ENCODE measurements around the gene FCRL3. TPM values are rescaled to one million over a fixed set of nuclear protein-coding genes. Genes with fewer than 3 reads are reported as not detected.

The FCRL3 gene
- total RNA-seq, 4 donors from 2014 or later, result not detected

DNA sequence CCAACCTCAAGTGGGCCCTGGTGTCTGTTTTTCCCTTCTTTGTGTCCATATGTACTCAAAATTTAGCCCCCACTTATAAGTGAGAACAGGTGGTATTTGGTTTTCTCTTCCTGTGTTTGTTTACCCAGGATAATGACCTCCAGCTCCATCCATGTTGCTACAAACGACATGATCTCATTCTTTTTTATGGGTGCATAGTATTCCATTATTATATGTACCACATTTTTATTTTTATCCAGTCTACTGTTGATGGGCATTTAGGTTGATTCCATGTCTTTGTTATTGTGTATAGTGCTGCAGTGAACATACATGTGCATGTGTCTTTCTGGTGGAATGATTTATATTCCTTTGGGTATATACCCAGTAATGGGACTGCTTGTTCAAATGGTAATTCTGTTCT is 27.6 kb downstream of the FCRL3 start:
- TF ChIP-seq CTCF (IDR thresholded peaks at IDR 0.05), result no peak
- no peak for TF ChIP-seq POLR2A (IDR thresholded peaks at IDR 0.05)
- no peak for DNase-seq (ENCODE audit: low spot score in 2 of 2)
- WGBS, 2 donors, result 72 to 86% methylated on average over 1 of the region's 1 CpG
- intact Hi-C loops (cut with DNase I; ENCODE audit: low total_unique reads), result no loop called here
- H3K4me3 ChIP-seq (ENCODE audit: low read depth, poor library complexity, severe bottlenecking), result no peak overlapping the region

DNA sequence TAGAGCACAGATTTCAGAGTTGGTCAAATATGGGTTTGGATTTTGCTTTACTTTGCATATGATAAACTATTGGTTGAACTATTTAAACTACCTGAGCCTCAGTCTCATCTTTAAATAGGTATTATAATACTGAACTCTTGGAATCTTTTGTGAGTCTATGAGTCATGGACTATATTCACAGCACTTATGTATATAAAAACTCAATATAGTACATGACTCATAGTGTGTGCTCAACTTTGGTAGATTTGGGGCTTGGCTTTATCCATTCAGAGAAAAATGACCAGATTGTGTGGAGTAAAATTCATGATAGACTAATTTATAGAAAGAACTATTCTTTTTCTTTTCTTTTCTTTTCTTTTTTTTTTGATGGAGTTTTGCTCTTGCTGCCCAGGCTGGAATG is 28.7 kb downstream of the FCRL3 start:
- H3K4me3 ChIP-seq (ENCODE audit: low read depth, poor library complexity, severe bottlenecking), result no peak overlapping the region
- no peak for TF ChIP-seq POLR2A (IDR thresholded peaks at IDR 0.05)
- no peak for TF ChIP-seq CTCF (IDR thresholded peaks at IDR 0.05)
- DNase-seq (ENCODE audit: low spot score in 2 of 2), result no peak
- intact Hi-C loops (cut with DNase I; ENCODE audit: low total_unique reads), result loop anchor here (2.0 kb wide), 1 partner anchor 75 kb away; no protein-coding TSS in a partner anchor

GRCh38 chr1:157659576-157660247 is 40.9 kb downstream of the FCRL3 start:
- no peak for DNase-seq (ENCODE audit: low spot score in 2 of 2)
- intact Hi-C loops (cut with DNase I; ENCODE audit: low total_unique reads), result no loop called here
- TF ChIP-seq CTCF (IDR thresholded peaks at IDR 0.05) (no peak), POLR2A (IDR thresholded peaks at IDR 0.05) (no peak)
- H3K4me3 ChIP-seq (ENCODE audit: low read depth, poor library complexity, severe bottlenecking), result no peak overlapping the region
- 90% methylated on average over 3 of the region's 3 CpGs for WGBS, 2 donors

DNA sequence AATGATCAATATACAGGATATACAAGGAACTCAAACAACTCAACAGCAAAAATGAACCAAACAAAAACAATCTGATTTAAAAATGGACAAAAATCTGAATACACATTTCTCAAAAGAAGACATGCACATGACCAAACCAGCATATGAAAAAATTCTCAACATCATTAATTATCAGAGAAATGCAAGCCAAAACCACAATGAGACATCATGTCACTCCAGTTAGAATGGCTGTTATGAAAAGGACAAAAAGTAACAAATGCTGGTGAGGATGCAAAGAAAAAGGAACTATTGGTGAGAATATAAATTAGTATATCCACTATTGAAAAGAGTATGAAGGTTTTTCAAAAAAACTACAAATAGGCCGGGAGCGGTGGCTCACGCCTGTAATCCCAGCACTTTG is 42.0 kb downstream of the FCRL3 start:
- intact Hi-C loops (cut with DNase I; ENCODE audit: low total_unique reads), result no loop called here

DNA sequence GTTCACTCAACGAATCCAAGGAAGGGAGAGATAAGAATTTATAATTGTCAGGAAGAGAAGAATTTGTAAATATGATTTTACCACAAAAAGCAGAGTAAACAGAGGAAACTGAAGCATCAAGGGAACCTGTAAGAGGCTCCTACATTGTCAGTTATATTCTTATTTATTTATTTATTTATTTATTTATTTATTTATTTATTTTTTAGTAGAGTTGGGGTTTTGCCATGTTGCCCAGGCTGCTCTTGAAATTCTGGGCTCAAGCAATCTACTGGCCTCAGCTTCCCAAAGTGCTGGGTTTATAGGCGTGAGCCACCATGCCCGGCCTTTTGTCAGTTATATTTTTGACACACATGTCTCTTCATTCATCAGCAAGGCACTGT is 47.1 kb downstream of the FCRL3 start:
- TF ChIP-seq CTCF (IDR thresholded peaks at IDR 0.05) (no peak), POLR2A (IDR thresholded peaks at IDR 0.05) (no peak)
- WGBS, 2 donors, result 54 to 70% methylated on average over 3 of the region's 3 CpGs

More for the DNA sequence above, 42.0 kb downstream of the FCRL3 start:
- H3K4me3 ChIP-seq (ENCODE audit: low read depth, poor library complexity, severe bottlenecking), result no peak overlapping the region
- TF ChIP-seq CTCF (IDR thresholded peaks at IDR 0.05) (no peak), POLR2A (IDR thresholded peaks at IDR 0.05) (no peak)
- DNase-seq (ENCODE audit: low spot score in 2 of 2), result no peak
- WGBS, 2 donors, result 92 to 96% methylated on average over 3 of the region's 3 CpGs

More for the DNA sequence above, 47.1 kb downstream of the FCRL3 start:
- DNase-seq (ENCODE audit: low spot score in 2 of 2), result no peak
- no peak overlapping the region for H3K4me3 ChIP-seq (ENCODE audit: low read depth, poor library complexity, severe bottlenecking)
- intact Hi-C loops (cut with DNase I; ENCODE audit: low total_unique reads), result no loop called here

Data from lower leg skin (tissue), 4 donors.